Tibial nerve (tissue), 4 donors: ENCODE data around the gene TAOK3.
"Not testable (repeated sequence)": the region's sequence is repeated elsewhere in the genome, so short reads cannot be mapped to it uniquely, and the experiment has no call there.

ENCODE experiments used
- CTCF ChIP-seq, 5 experiments: fragments of 200-600 bp in 3 of 5; fragments of 450-650 bp in 2 of 5; sonication (generic) in 3 of 5; IDR thresholded peaks; one replicate each; pipeline ENCODE4 v1.5.1; 2016 to 2019; ENCODE audit warnings: antibody characterized with exemption in 5 of 5, mild to moderate bottlenecking in 3 of 5, moderate library complexity in 2 of 5
- EP300 ChIP-seq, 2 donors: sonication (generic); formaldehyde crosslinking; IDR thresholded peaks; one replicate each; pipeline ENCODE4 v1.6.1; 2017; ENCODE audit warnings: antibody characterized with exemption in 2 of 2, mild to moderate bottlenecking in 1 of 2

GRCh38 chr12:118308006-118308405, 64.7 kb downstream of the TAOK3 start:
- not testable (repeated sequence) for TF ChIP-seq CTCF, EP300 (IDR thresholded peaks at IDR 0.05)
